ENCODE results near the gene TTC23. TPM values are rescaled to one million over a fixed set of nuclear protein-coding genes. Genes with fewer than 3 reads are reported as not detected.

TTC23 gene
- total and polyA plus RNA-seq, 9 of the 15 experiments (the other 6 are each of a cell fraction or from before 2014, with no cell fraction given): 0.41 to 4.5 (median 2.5) TPM

DNA sequence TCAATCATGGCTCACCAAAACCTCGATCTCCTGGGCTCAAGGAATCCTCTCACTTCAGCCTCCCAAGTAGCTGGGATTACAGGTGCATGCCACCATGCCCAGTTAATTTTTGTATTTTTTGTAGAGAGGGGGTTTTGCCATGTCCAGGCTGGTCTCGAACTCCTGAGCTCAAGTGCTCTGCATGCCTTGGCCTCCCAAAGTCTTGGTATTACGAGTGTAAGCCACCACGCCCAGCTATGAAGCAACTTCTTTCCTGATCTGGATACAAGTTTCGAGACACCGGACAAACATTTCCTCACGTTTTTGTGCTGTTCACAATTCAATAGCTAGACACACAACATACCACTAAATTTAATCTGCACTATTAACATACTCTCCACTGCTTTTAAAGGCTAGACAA is 147.9 kb downstream of the TTC23 start:
- in situ Hi-C loops (cut with MboI): loop anchor here (5.0 kb wide), 1 partner anchor 111 kb away; no protein-coding TSS in a partner anchor
- no peak for FAIRE-seq
- POLR2A ChIA-PET: no interaction called here

More for the DNA sequence above, 147.9 kb downstream of the TTC23 start:
- Histone ChIP-seq H2AFZ (ENCODE audit: low read depth, low read length) (no peak overlapping the region), H4K20me1 (replicated peaks; ENCODE audit: control insufficient read depth, insufficient read depth, low read length) (no peaks in the 10 kb centered on the region), H3K27ac (ENCODE audit: extremely low read depth, low read depth, low read length) (no peak overlapping the region), H3K4me2 (ENCODE audit: insufficient read depth, low read length) (no peak overlapping the region), H3K79me2 (ENCODE audit: control insufficient read depth, insufficient read depth, low read length) (no peaks in the 10 kb centered on the region), H3K9ac (ENCODE audit: insufficient read depth in 1 of 2, low read depth in 2 of 2, low read length in 2 of 2) (no peak overlapping the region), H3K27me3 (ENCODE audit: control insufficient read depth in 2 of 2, insufficient read depth in 2 of 2, low read length in 2 of 2) (peaks cover 13 to 54% of the 10 kb centered on the region in 2 experiments; a peak in 4 of 5 replicates), H3K9me1 (ENCODE audit: control insufficient read depth, insufficient read depth, low read length) (no peaks in the 10 kb centered on the region), H3K9me3 (replicated peaks; ENCODE audit: control insufficient read depth, insufficient read depth, low read depth, low read length) (no peaks in the 10 kb centered on the region), H3K4me1 (replicated peaks in 1 of 2; ENCODE audit: control insufficient read depth in 2 of 2, insufficient read depth in 2 of 2, low read length in 2 of 2) (peaks cover 0 to 17% of the 10 kb centered on the region in 2 experiments; a peak in 2 of 5 replicates), H3K4me3 (no peak overlapping the region), H3K36me3 (ENCODE audit: control insufficient read depth, insufficient read depth, low read length) (no peaks in the 10 kb centered on the region)
- CTCF ChIA-PET (ENCODE audit: low intra/inter-chr PET ratio): interaction anchor here (3.5 kb wide), 1 partner anchor 111 kb away, joined by 19 read pairs; no protein-coding TSS in a partner anchor
- no TSS peak for BruUV-seq (replicated peaks)
- TF ChIP-seq NR1H2 (CRISPR knock-in tag; IDR thresholded peaks at IDR 0.05) (no peak), SRSF9 (IDR thresholded peaks at IDR 0.05; ENCODE audit: borderline replicate concordance, low read depth, low read length) (no peak), BRD9 (IDR thresholded peaks at IDR 0.05; ENCODE audit: low read depth, partially characterized antibody) (no peak)
- TF ChIP-seq, protein P1, sequence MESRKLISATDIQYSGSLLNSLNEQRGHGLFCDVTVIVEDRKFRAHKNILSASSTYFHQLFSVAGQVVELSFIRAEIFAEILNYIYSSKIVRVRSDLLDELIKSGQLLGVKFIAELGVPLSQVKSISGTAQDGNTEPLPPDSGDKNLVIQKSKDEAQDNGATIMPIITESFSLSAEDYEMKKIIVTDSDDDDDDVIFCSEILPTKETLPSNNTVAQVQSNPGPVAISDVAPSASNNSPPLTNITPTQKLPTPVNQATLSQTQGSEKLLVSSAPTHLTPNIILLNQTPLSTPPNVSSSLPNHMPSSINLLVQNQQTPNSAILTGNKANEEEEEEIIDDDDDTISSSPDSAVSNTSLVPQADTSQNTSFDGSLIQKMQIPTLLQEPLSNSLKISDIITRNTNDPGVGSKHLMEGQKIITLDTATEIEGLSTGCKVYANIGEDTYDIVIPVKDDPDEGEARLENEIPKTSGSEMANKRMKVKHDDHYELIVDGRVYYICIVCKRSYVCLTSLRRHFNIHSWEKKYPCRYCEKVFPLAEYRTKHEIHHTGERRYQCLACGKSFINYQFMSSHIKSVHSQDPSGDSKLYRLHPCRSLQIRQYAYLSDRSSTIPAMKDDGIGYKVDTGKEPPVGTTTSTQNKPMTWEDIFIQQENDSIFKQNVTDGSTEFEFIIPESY (CRISPR knock-in tag; IDR thresholded peaks at IDR 0.05): no peak
- ATAC-seq: no peak
- no peak for DNase-seq (ENCODE audit: extremely low read depth in 1 of 4, low spot score in 3 of 4)
- 0% methylated on average over 7 of the region's 7 CpGs for WGBS (ENCODE audit: insufficient coverage, low coverage, missing lambda C conversion rate)
- intact Hi-C loops (cut with micrococcal nuclease): loop anchor here (5.0 kb wide), 1 partner anchor 56 kb away; no protein-coding TSS in a partner anchor

All from K562 (cell line).